H1 (cell line): ENCODE measurements around the gene FAH. TPM values are rescaled to one million over a fixed set of nuclear protein-coding genes. Genes with fewer than 3 reads are reported as not detected.

ENCODE experiments used
- CTCF ChIA-PET: fragments of 300-600 bp; sonication (Branson Sonifier 250); formaldehyde crosslinking; loops from one replicate; lab custom pipeline; 2021; ENCODE audit not compliant: partially characterized antibody; lab: Charles Lee
- POLR2A ChIA-PET: fragments of 300-600 bp; sonication (Branson Sonifier 250); formaldehyde crosslinking; loops from one replicate; lab custom pipeline; 2021; ENCODE audit warnings: inconsistent platforms; ENCODE audit not compliant: partially characterized antibody; lab: Charles Lee
- DNase-seq, 2 experiments: peaks; one replicate each; pipeline versions ENCODE4 v3.0.0 to v3.0.0-alpha.2; 2010 to 2022; ENCODE audit warnings: low spot score in 2 of 2, low read depth in 1 of 2, mixed read lengths in 1 of 2
- FAIRE-seq: peaks from 2 replicates; lab custom pipeline; 2011; peaks lifted over from hg19 to GRCh38; lab: Jason Lieb, UNC
- H2AFZ ChIP-seq: 2 replicates; pipeline ENCODE4 v1.8.1; 2012; ENCODE audit warnings: low read length, inconsistent platforms
- H2AK5ac ChIP-seq: 2 replicates; pipeline ENCODE4 v1.6.1; 2013; ENCODE audit warnings: low read depth, low read length
- H2BK120ac ChIP-seq: replicated peaks from 2 replicates; pipeline ENCODE3; 2013; ENCODE audit warnings: low read depth, low read length, inconsistent platforms
- H2BK12ac ChIP-seq: 2 replicates; pipeline ENCODE4 v1.6.1; 2013; ENCODE audit warnings: low read depth, low read length
- H2BK15ac ChIP-seq: 2 replicates; pipeline ENCODE4 v1.6.1; 2013; ENCODE audit warnings: low read length
- H2BK20ac ChIP-seq: 2 replicates; pipeline ENCODE4 v1.6.1; 2013; ENCODE audit warnings: low read length
- H2BK5ac ChIP-seq: 2 replicates; pipeline ENCODE4 v1.6.1; 2013; ENCODE audit warnings: low read depth, low read length
- H3K14ac ChIP-seq: 2 replicates; pipeline ENCODE4 v1.6.1; 2013; ENCODE audit warnings: inconsistent platforms; ENCODE audit not compliant: insufficient read length
- H3K18ac ChIP-seq: 2 replicates; pipeline ENCODE4 v1.6.1; 2013; ENCODE audit warnings: low read length; ENCODE audit errors: extremely low read depth
- H3K23ac ChIP-seq: 2 replicates; pipeline ENCODE4 v1.6.1; 2013; ENCODE audit warnings: inconsistent platforms; ENCODE audit not compliant: insufficient read length
- H3K23me2 ChIP-seq: 2 replicates; pipeline ENCODE4 v1.6.1; 2013; ENCODE audit warnings: low read depth, low read length
- H3K27ac ChIP-seq: 2 replicates; pipeline ENCODE4 v1.6.1; 2011; ENCODE audit warnings: low read depth, low read length, inconsistent platforms
- H3K27me3 ChIP-seq, 4 experiments: replicated peaks in 1 of 4; 1 replicate in 1 of 4; 2 replicates in 3 of 4; pipeline versions ENCODE4 v1.6.1 to v1.8.1; 2011 to 2013; ENCODE audit warnings: low read length in 3 of 4, mild to moderate bottlenecking in 3 of 4, inconsistent platforms in 2 of 4, mixed read lengths in 2 of 4, moderate library complexity in 1 of 4; ENCODE audit not compliant: control insufficient read depth in 3 of 4, insufficient read depth in 3 of 4; ENCODE audit errors: extremely low read depth in 1 of 4
- H3K36me3 ChIP-seq, 4 experiments: 2 replicates each; pipeline versions ENCODE4 v1.6.1 to v1.8.1; 2011 to 2013; ENCODE audit warnings: mild to moderate bottlenecking in 4 of 4, low read length in 3 of 4, moderate library complexity in 2 of 4, control low read depth in 1 of 4, inconsistent platforms in 1 of 4; ENCODE audit not compliant: insufficient read depth in 4 of 4, control insufficient read depth in 2 of 4
- H3K4ac ChIP-seq: replicated peaks from 2 replicates; pipeline ENCODE3; 2013; ENCODE audit warnings: low read length, low read depth, mixed read lengths, inconsistent platforms; ENCODE audit not compliant: insufficient read length
- H3K4me1 ChIP-seq, 4 experiments: replicated peaks in 1 of 4; 1 replicate in 1 of 4; 2 replicates in 3 of 4; pipeline versions ENCODE4 v1.6.1 to v1.8.1; 2011 to 2013; ENCODE audit warnings: low read length in 3 of 4, inconsistent platforms in 2 of 4, mixed read lengths in 1 of 4; ENCODE audit not compliant: insufficient read depth in 4 of 4, control insufficient read depth in 3 of 4
- H3K4me2 ChIP-seq, 2 experiments: 2 replicates each; pipeline versions ENCODE4 v1.6.1 to v1.8.1; 2011 to 2013; ENCODE audit warnings: low read depth in 2 of 2, low read length in 2 of 2, control low read depth in 1 of 2, inconsistent platforms in 1 of 2, mild to moderate bottlenecking in 1 of 2; ENCODE audit not compliant: insufficient read depth in 1 of 2
- H3K4me3 ChIP-seq, 4 experiments: fragments of 200-600, 300-600 bp in 1 of 4; sonication (generic), shearing (Covaris generic), sonication (Bioruptor Twin) in 1 of 4; 2 replicates each; pipeline versions ENCODE4 v1.5.1 to v1.8.1; 2011 to 2016; ENCODE audit warnings: low read length in 4 of 4, low read depth in 3 of 4, control low read depth in 2 of 4, inconsistent platforms in 2 of 4, mild to moderate bottlenecking in 2 of 4, mixed read lengths in 1 of 4, moderate library complexity in 1 of 4; ENCODE audit not compliant: insufficient read depth in 2 of 4; ENCODE audit errors: extremely low read depth in 1 of 4
- H3K56ac ChIP-seq: replicated peaks from 2 replicates; pipeline ENCODE3; 2013; ENCODE audit warnings: low read depth, mild to moderate bottlenecking, mixed read lengths, low read length, inconsistent platforms; ENCODE audit not compliant: insufficient read length
- H3K79me1 ChIP-seq: 2 replicates; pipeline ENCODE4 v1.6.1; 2013; ENCODE audit warnings: low read depth, low read length, control low read depth
- H3K79me2 ChIP-seq, 2 experiments: 2 replicates each; pipeline versions ENCODE4 v1.6.1 to v1.8.1; 2012 to 2013; ENCODE audit warnings: low read length in 2 of 2, mild to moderate bottlenecking in 2 of 2, inconsistent platforms in 1 of 2; ENCODE audit not compliant: insufficient read depth in 2 of 2, control insufficient read depth in 1 of 2
- H3K9ac ChIP-seq, 4 experiments: replicated peaks in 1 of 4; 1 replicate in 1 of 4; 2 replicates in 3 of 4; pipeline versions ENCODE4 v1.6.1 to v1.8.1; 2011 to 2013; ENCODE audit warnings: low read depth in 3 of 4, low read length in 3 of 4, control low read depth in 2 of 4, mild to moderate bottlenecking in 2 of 4, moderate library complexity in 2 of 4, inconsistent platforms in 1 of 4; ENCODE audit errors: extremely low read depth in 1 of 4
- H3K9me3 ChIP-seq, 2 experiments: 2 replicates each; pipeline versions ENCODE4 v1.6.1 to v1.8.1; 2012 to 2013; ENCODE audit warnings: mild to moderate bottlenecking in 2 of 2, moderate library complexity in 2 of 2, control low read depth in 1 of 2, inconsistent platforms in 1 of 2, low read depth in 1 of 2, low read length in 1 of 2, mixed read lengths in 1 of 2; ENCODE audit not compliant: insufficient read depth in 2 of 2
- H4K20me1 ChIP-seq, 2 experiments: replicated peaks in 1 of 2; 2 replicates each; pipeline versions ENCODE3 to v1.8.1; 2011 to 2013; ENCODE audit warnings: inconsistent platforms in 2 of 2, low read length in 2 of 2, mild to moderate bottlenecking in 1 of 2; ENCODE audit not compliant: insufficient read depth in 2 of 2, control insufficient read depth in 1 of 2
- H4K5ac ChIP-seq: 2 replicates; pipeline ENCODE4 v1.6.1; 2013; ENCODE audit warnings: low read length, low read depth, mixed read lengths, inconsistent platforms; ENCODE audit not compliant: insufficient read length
- H4K8ac ChIP-seq: 2 replicates; pipeline ENCODE4 v1.8.0; 2013; ENCODE audit warnings: mild to moderate bottlenecking, moderate library complexity, low read length, inconsistent platforms; ENCODE audit not compliant: insufficient read depth; ENCODE audit errors: extremely low read depth
- H4K91ac ChIP-seq: replicated peaks from 2 replicates; pipeline ENCODE3; 2013; ENCODE audit warnings: low read length, mixed read lengths, inconsistent platforms; ENCODE audit not compliant: insufficient read length
- ATF2 ChIP-seq: IDR thresholded peaks from 2 replicates; pipeline ENCODE4 v1.6.1; 2012; ENCODE audit warnings: low read length, inconsistent platforms
- BRCA1 ChIP-seq: IDR thresholded peaks from 2 replicates; pipeline ENCODE4 v1.6.1; 2012; ENCODE audit warnings: low read depth, low read length, improper control_type of control experiment
- CBX8 ChIP-seq: fragments of 300-800, 300-1000 bp; sonication (generic); IDR thresholded peaks from 2 replicates; pipeline ENCODE4 v1.7.1; 2016; ENCODE audit warnings: low read depth, low read length, borderline replicate concordance
- CHD2 ChIP-seq: IDR thresholded peaks from 2 replicates; pipeline ENCODE4 v1.6.1; 2012; ENCODE audit warnings: low read length, improper control_type of control experiment
- GABPA ChIP-seq: IDR thresholded peaks from 2 replicates; pipeline ENCODE4 v1.6.1; 2011; ENCODE audit warnings: mild to moderate bottlenecking, low read length, moderate library complexity, borderline replicate concordance; ENCODE audit not compliant: insufficient read depth
- POU5F1 ChIP-seq: IDR thresholded peaks from 2 replicates; pipeline ENCODE4 v1.6.1; 2011; ENCODE audit warnings: low read depth, mild to moderate bottlenecking, low read length, moderate library complexity
- SIRT6 ChIP-seq: IDR thresholded peaks from one replicate; pipeline ENCODE4 v1.7.1; 2012; ENCODE audit warnings: low read length, inconsistent platforms
- SP1 ChIP-seq: IDR thresholded peaks from 2 replicates; pipeline ENCODE4 v1.6.1; 2011; ENCODE audit warnings: low read depth, low read length
- SUZ12 ChIP-seq: fragments of 200-600 bp; sonication (generic); IDR thresholded peaks from 2 replicates; pipeline ENCODE4 v1.6.1; 2012; ENCODE audit warnings: mild to moderate bottlenecking, inconsistent platforms, low read length, moderate library complexity, mixed read lengths
- WGBS, 2 experiments: shearing (Covaris generic) in 1 of 2; methylation state at CpG; one replicate each; pipeline versions ENCODE4 v1.1.6 to v1.1.7; 2013 to 2015; ENCODE audit warnings: low lambda C conversion rate in 2 of 2, mixed read lengths in 2 of 2, inconsistent platforms in 1 of 2, low coverage in 1 of 2, missing lambda C conversion rate in 1 of 2; ENCODE audit not compliant: insufficient replicate concordance in 2 of 2, insufficient coverage in 1 of 2, insufficient read length in 1 of 2; ENCODE audit errors: extremely low coverage in 1 of 2, missing lambda C conversion rate in 1 of 2; 5-methylcytosine and 5-hydroxymethylcytosine counted together
- polyA plus RNA-seq, 7 experiments: library from polyadenylated mRNA; depleted of rRNA in 3 of 7; stranded (reverse) in 5 of 7; unstranded in 2 of 7; fragments of >200 nt in 5 of 7; fragments of 200-250 nt in 2 of 7; gene quantifications; 1 replicate in 5 of 7; 2 replicates in 1 of 7; 4 replicates in 1 of 7; pipeline versions ENCODE4 v1.2.1 to v1.2.3, GENCODE V29; 2011 to 2013; ENCODE audit warnings: missing spikeins in 2 of 7, mixed read lengths in 2 of 7
- total RNA-seq: library from RNA; stranded (reverse); fragmentation: NEBNext Ultra II Directional; extraction: Animal tissue kit (Norgen Biotek cat#: 25700); gene quantifications from 2 replicates; pipeline ENCODE4 v1.2.1, GENCODE V29; 2021

Gene FAH
- total and polyA plus RNA-seq, 2 of the 8 experiments (the other 6 are each of a cell fraction or from before 2014, with no cell fraction given), result 20.0 to 21.7 TPM

GRCh38 chr15:80170596-80170995, 17.8 kb downstream of the FAH start:
- Histone ChIP-seq H3K79me1 (no peaks in the 10 kb centered on the region), H2BK120ac (no peak overlapping the region), H3K27ac (no peak overlapping the region), H3K79me2 (no peaks in the 10 kb centered on the region), H2BK5ac (no peak overlapping the region), H3K9ac (no peak overlapping the region), H4K91ac (no peak overlapping the region), H3K56ac (no peak overlapping the region), H3K4me1 (no peaks in the 10 kb centered on the region), H2AK5ac (no peak overlapping the region), H3K4ac (no peak overlapping the region), H3K14ac (no peak overlapping the region), H3K23ac (no peak overlapping the region), H2BK12ac (no peak overlapping the region), H4K8ac (no peak overlapping the region), H3K18ac (no peak overlapping the region), H3K36me3 (0 out of 8 replicates have a peak, but pooled peaks cover 0 to 3% (median 0%) of the 10 kb centered on the region in 4 experiments), H3K23me2 (no peaks in the 10 kb centered on the region), H2BK15ac (no peak overlapping the region), H3K9me3 (no peaks in the 10 kb centered on the region), H3K27me3 (no peaks in the 10 kb centered on the region), H3K4me3 (no peak overlapping the region), H4K20me1 (no peaks in the 10 kb centered on the region), H2AFZ (no peak overlapping the region), H4K5ac (no peak overlapping the region), H2BK20ac (no peak overlapping the region), H3K4me2 (no peak overlapping the region)
- TF ChIP-seq CHD2 (no peak), ATF2 (no peak), POU5F1 (no peak), SIRT6 (no peak), SP1 (no peak), SUZ12 (no peak), CBX8 (no peak), BRCA1 (no peak), GABPA (no peak)
- FAIRE-seq, result no peak
- ChIA-PET CTCF (no interaction called here), POLR2A (interaction anchor here (0.6 kb wide), 1 partner anchor 16 kb away, joined by 3 read pairs; no protein-coding TSS in a partner anchor)
- DNase-seq, result no peak
- 97% methylated on average over 2 of the region's 2 CpGs; no CpG with 5 or more reads in 1 of the 2 experiments for WGBS, 2 experiments
